GM18867 (cell line): ENCODE results near the gene ANKS3.

Experiments used
- ATAC-seq: cut with Tn5 transposase; IDR thresholded peaks from one replicate; pipeline ENCODE4 v1.9.1; 2021; ENCODE audit warnings: mild to moderate bottlenecking, moderate library complexity; ENCODE audit not compliant: unreplicated experiment

ANKS3 gene

GRCh38 chr16:4696905-4697847, 36.9 kb downstream of the ANKS3 start:
- ATAC-seq, result no peak

- no peak for ATAC-seq
Observed at GRCh38 chr16:4696172-4696904, 37.7 kb downstream of the ANKS3 start.

DNA sequence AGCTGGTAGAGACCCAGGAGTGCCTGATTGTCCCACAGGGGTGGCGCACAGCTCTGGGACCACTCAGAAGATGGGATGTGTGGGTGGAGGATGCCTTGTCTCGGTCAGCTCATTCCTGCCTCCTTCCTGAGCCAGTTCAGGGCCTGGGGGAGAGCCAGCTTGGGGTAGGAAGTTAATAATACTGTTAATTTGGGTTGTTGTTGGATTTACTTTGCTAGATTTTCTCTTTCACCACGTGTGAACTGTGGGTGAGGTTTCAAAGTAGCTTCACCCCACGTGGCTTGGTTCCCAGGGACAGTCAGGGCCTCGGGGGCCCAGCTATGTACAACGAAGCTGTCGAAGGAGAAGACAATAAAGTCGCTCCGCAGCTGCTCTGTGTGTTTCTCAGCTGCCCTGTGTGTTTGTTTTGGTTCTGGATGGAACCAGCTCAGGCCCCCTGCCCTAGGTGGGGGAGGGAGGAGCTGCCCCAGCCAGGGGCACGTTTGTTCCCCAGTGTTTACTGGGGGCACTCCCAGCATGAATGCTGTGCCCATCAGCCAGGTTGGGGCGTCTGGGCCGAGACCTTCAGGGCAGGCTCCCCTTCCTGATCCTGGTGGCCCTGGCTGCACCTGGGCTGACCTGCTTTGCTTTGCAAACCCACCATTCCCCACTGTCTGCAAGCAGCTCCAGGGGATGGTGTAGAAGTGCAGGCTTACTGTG, 38.4 kb downstream of the ANKS3 start:
- no peak for ATAC-seq

- no peak for ATAC-seq
Observed at GRCh38 chr16:4694642-4695451, 39.2 kb downstream of the ANKS3 start.

DNA sequence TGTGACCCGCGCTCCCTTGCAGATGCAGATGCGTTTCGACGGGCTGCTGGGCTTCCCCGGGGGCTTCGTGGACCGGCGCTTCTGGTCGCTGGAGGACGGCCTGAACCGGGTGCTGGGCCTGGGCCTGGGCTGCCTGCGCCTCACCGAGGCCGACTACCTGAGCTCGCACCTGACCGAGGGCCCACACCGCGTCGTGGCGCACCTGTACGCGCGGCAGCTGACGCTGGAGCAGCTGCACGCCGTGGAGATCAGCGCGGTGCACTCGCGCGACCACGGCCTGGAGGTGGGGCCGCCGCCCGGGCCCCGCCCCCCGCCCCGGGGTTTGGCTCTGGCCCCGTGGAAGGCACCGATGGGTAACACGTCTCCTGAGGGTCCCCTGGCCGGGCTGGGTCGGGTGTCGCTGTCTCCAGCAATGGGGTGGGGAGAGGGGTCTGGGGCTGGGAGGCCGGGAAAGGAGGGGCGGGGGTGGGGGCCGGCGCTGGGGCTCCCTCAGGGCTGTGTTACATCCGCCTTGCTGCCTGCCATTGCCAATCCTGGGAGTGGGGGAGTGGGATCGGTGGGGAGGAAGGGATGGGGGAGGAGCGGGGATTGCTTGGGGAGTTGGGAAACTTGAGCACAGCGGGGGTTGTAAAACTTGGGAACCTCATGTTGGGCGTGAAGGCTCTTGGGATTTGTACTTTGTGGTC, 40.0 kb downstream of the ANKS3 start:
- ATAC-seq, result peak; percentile 5

GRCh38 chr16:4693296-4693955, 40.6 kb downstream of the ANKS3 start, which contains the start of gene NUDT16L1:
Gene NUDT16L1, plus strand, starts transcription at chr16:4693562. Its CDS starts 165 bp downstream, at chr16:4693727.
- ATAC-seq, result peak; percentile 88

- peak; percentile 12 for ATAC-seq
Observed at GRCh38 chr16:4692460-4693295, 41.4 kb downstream of the ANKS3 start.

DNA sequence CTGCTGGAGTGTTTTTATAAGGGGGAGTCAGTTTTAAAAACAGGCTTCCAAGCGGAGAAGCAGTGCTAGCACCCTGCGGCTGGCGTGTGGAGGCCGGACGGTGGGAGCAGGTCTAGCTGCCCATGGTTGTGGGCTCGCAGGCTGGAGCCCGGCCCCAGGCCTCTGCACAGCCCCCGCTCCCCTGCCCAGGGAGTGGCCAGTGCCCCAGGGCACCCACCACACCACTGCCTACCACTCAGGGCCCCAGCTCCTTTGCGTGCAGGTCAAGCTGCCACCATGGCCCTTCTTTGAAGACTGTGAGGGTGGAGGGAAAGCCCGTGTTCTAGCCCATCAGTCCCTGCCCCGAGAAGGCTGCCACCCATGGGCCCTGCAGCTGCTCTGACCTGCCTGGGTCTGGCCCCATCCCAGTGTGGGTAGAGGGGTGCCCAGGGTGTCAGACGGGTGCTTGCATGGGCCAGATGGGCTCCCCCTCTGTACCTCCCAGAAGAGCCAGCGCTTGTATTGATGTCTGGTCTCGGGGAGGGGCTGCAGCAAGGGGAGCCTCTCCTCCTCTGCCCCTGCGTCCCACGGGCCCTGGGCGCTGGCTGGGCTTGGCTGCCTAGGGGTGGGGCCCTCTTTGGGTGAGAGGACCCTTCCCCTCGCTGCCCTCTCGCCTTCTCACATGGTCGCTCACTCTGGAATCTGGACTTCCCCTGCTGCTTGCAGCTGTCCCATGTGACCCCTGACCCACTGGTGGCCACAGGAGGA, 42.2 kb downstream of the ANKS3 start:
- no peak for ATAC-seq

- ATAC-seq, result no peak
Observed at GRCh38 chr16:4690946-4691665, 43.0 kb downstream of the ANKS3 start.

DNA sequence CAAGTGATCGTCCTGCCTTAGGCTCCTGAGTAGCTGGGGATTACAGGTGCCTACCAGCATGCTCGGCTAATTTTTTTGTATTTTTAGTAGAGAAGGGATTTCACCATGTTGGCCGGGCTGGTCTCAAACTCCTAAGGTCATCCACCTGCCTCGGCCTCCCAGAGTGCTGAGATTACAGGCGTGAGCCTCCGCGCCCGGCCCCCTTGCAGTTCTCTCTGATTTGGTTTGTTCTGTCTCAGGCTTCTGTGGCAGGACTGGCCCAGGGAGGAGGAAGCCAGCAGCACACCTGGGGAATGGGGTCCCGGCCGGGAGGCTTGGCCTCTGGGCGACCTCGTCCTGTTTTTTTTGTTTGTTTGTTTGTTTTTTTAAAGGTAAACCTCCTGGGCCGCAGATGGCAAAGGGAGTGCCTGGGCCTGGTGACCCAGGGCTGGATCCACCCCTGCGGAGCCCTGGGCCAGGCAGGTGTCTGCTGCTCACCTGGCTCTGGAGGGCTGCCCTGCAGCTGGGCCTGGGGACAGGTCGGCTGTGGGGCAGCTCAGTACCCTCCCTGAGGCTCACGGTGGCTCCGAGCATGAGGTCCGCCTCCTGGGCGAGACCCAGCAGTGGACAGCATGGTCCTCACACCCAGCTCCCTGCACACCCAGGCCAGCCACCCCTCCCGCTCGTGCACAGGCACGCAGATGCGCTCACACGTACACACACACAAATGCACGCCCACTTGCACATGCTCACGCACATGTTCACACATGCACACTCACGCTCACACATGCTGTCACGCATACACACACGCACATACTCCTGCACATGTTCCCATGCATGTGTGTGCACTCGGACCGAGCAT, 44.0 kb downstream of the ANKS3 start:
- ATAC-seq, result no peak

DNA sequence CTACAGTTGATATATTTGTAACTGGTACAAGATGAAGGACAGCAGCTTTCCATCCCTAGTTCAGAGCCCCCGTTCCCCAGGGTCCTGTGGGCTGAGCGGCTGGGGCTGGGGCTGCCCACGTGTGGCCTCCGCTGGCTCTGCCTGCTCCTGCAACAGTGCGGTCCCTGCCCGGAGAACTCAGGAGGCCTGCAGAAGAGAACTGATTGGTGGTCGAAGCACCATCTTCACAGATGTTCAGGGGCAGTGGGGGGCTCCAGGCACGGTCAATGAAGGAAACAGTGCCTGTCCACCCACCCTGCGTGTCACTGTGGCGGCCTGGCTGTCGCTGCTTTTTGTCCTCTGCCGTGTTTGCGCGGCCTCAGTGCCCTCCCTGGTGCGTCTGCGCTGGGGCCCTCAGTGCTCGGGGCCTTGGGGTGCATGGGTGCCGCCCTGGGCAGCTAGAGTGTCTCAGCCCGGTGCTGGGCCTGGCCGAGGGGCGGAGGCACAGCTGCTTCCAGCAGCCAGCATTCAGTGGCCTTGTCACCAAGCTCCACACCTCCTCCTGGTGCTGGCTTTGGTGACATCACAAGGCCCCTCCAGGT, 44.9 kb downstream of the ANKS3 start:
- no peak for ATAC-seq

DNA sequence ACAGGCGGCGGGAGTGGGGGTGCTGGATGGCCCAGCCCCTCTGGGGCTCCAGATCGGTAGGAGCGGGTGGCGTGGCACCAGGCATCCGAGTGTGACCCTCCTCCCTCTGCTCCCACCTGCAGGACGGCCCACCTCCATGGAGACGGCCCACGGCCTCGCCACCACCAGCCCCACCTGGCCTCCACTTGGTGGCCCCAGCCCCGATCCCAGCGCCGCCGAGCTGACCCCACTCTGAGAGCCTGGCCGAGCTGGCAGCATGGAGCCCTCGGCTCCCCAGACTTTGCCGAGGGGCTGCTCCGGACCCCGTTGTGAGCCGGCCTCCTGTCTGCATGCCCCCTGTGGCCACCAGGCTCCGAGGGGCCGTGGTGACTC, 45.4 kb downstream of the ANKS3 start:
- no peak for ATAC-seq

DNA sequence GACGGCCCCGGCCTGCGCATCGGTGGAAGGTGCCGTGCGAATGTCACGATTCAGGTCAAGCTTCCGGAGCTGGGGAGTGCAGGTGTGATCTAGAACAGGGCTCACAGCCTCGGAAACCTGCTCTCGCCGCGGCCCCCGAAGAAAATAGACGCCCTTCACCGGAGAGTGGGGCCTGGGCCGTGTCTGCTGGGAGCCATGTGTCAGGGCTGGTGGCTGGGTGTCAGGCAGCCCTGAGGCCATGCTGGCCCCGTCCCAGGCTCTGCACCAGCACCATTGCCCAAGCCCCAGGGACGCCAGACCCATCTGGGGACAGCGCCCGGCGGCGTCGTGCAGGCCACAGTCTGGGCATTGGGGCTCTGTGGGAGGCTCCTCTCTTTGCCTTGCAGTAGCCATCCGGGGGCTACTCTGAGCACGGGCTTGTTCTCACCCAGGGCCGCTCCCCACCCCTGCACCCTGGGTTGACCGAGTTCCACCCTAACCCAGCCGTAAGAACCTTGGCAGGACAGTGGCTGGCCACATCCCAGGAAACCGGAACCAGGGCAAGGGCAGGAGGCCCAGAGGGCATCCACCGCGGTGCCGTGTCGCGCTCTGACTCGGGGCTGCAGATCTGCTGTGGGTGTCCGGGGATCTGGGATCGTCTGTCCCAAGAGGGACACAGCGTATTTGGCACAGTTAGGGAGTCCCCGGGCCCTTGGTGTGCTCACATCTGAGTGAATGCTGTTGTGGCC, 46.0 kb downstream of the ANKS3 start:
- ATAC-seq, result no peak

- ATAC-seq, result no peak
Observed at GRCh38 chr16:4687416-4687815, 46.7 kb downstream of the ANKS3 start.

- no peak for ATAC-seq
Observed at GRCh38 chr16:4686497-4687210, 47.4 kb downstream of the ANKS3 start.
